SK-N-SH treated with all-trans-retinoic acid at 6 μM for 48 hours (cell line): ENCODE measurements around the gene THSD7A.
"Not testable (repeated sequence)": the region's sequence is repeated elsewhere in the genome, so short reads cannot be mapped to it uniquely, and the experiment has no call there.

Source experiments
- ARNTL ChIP-seq: fragments of 450-650 bp; formaldehyde crosslinking; IDR thresholded peaks from 2 replicates; pipeline ENCODE4 v1.5.0; 2020; ENCODE audit warnings: low read depth, mild to moderate bottlenecking, moderate library complexity, borderline replicate concordance
- PPARA ChIP-seq: fragments of 250-450 bp; sonication (Bioruptor Pico); IDR thresholded peaks from 2 replicates; pipeline ENCODE4 v1.5.0; 2020; ENCODE audit warnings: mild to moderate bottlenecking, borderline replicate concordance
- RARB ChIP-seq: fragments of 250-450 bp; sonication (Bioruptor Pico); IDR thresholded peaks from 2 replicates; pipeline ENCODE4 v1.8.0; 2021; ENCODE audit warnings: mild to moderate bottlenecking, moderate library complexity
- TCF4 ChIP-seq: fragments of 250-450 bp; sonication (Bioruptor Pico); IDR thresholded peaks from 2 replicates; pipeline ENCODE4 v1.8.0; 2021; ENCODE audit warnings: mild to moderate bottlenecking, moderate library complexity, borderline replicate concordance
- ZFP3 ChIP-seq: fragments of 250-450 bp; sonication (Bioruptor Pico); IDR thresholded peaks from 2 replicates; pipeline ENCODE4 v1.5.0; 2020; ENCODE audit warnings: mild to moderate bottlenecking, moderate library complexity
- ZFP30 ChIP-seq: fragments of 450-650 bp; formaldehyde crosslinking; IDR thresholded peaks from 2 replicates; pipeline ENCODE4 v1.5.0; 2022; ENCODE audit warnings: mild to moderate bottlenecking, moderate library complexity
- ZNF565 ChIP-seq: fragments of 450-650 bp; formaldehyde crosslinking; conservative IDR thresholded peaks from 2 replicates; pipeline ENCODE4 v1.5.0; 2020; ENCODE audit warnings: low read depth, mild to moderate bottlenecking, moderate library complexity
- TF ChIP-seq, protein P1 (sequence below): fragments of 250-450 bp; sonication (Bioruptor Pico); IDR thresholded peaks from 2 replicates; pipeline ENCODE4 v1.8.0; 2021; ENCODE audit warnings: low read depth, mild to moderate bottlenecking, moderate library complexity, borderline replicate concordance
- TF ChIP-seq, protein P2 (sequence below): fragments of 250-450 bp; sonication (Bioruptor Pico); IDR thresholded peaks from 2 replicates; pipeline ENCODE4 v1.8.0; 2020; ENCODE audit warnings: mild to moderate bottlenecking, moderate library complexity, borderline replicate concordance
- TF ChIP-seq, protein P3 (sequence below): fragments of 250-450 bp; sonication (Bioruptor Pico); IDR thresholded peaks from 2 replicates; pipeline ENCODE4 v1.5.0; 2020; ENCODE audit warnings: mild to moderate bottlenecking, moderate library complexity
- TF ChIP-seq, protein P4 (sequence below): fragments of 250-450 bp; sonication (Bioruptor Pico); IDR thresholded peaks from 2 replicates; pipeline ENCODE4 v1.5.1; 2021; ENCODE audit warnings: mild to moderate bottlenecking, moderate library complexity

DNA sequence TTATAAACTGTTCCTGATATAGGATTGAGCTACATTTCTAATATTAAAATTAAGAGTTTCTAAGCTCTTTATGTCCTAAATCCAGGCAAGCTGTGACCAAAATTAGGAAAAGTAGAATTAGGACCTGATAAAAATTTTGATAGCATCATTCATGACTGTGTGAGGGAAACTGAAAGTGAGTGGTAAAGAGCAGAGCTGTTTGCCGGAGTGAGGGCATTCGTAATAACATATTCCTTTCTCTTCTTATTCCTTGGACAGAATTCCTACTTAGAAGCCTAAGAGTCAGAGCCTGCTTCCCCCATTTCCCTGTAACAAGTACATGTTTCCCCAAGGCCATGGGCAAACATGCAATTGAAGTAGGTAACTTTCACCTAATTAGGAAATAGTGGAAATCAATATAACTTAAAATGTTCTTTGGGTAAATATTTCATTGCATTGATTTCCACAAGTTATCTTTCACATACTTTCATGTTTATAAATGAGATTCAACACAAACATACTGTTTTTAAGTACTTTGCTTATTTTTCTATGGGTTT is 310.0 kb downstream of the THSD7A start:
- TF ChIP-seq RARB (CRISPR knock-in tag); PPARA (CRISPR knock-in tag); ZFP30 (CRISPR knock-in tag); ARNTL; ZFP3 (CRISPR knock-in tag); TCF4 (CRISPR knock-in tag); ZNF565: not testable (repeated sequence)
- TF ChIP-seq, protein P1, sequence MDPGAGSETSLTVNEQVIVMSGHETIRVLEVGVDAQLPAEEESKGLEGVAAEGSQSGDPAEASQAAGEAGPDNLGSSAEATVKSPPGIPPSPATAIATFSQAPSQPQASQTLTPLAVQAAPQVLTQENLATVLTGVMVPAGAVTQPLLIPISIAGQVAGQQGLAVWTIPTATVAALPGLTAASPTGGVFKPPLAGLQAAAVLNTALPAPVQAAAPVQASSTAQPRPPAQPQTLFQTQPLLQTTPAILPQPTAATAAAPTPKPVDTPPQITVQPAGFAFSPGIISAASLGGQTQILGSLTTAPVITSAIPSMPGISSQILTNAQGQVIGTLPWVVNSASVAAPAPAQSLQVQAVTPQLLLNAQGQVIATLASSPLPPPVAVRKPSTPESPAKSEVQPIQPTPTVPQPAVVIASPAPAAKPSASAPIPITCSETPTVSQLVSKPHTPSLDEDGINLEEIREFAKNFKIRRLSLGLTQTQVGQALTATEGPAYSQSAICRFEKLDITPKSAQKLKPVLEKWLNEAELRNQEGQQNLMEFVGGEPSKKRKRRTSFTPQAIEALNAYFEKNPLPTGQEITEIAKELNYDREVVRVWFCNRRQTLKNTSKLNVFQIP (CRISPR knock-in tag), result not testable (repeated sequence)
- TF ChIP-seq, protein P2, sequence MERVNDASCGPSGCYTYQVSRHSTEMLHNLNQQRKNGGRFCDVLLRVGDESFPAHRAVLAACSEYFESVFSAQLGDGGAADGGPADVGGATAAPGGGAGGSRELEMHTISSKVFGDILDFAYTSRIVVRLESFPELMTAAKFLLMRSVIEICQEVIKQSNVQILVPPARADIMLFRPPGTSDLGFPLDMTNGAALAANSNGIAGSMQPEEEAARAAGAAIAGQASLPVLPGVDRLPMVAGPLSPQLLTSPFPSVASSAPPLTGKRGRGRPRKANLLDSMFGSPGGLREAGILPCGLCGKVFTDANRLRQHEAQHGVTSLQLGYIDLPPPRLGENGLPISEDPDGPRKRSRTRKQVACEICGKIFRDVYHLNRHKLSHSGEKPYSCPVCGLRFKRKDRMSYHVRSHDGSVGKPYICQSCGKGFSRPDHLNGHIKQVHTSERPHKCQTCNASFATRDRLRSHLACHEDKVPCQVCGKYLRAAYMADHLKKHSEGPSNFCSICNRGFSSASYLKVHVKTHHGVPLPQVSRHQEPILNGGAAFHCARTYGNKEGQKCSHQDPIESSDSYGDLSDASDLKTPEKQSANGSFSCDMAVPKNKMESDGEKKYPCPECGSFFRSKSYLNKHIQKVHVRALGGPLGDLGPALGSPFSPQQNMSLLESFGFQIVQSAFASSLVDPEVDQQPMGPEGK (CRISPR knock-in tag), result not testable (repeated sequence)
- TF ChIP-seq, protein P3, sequence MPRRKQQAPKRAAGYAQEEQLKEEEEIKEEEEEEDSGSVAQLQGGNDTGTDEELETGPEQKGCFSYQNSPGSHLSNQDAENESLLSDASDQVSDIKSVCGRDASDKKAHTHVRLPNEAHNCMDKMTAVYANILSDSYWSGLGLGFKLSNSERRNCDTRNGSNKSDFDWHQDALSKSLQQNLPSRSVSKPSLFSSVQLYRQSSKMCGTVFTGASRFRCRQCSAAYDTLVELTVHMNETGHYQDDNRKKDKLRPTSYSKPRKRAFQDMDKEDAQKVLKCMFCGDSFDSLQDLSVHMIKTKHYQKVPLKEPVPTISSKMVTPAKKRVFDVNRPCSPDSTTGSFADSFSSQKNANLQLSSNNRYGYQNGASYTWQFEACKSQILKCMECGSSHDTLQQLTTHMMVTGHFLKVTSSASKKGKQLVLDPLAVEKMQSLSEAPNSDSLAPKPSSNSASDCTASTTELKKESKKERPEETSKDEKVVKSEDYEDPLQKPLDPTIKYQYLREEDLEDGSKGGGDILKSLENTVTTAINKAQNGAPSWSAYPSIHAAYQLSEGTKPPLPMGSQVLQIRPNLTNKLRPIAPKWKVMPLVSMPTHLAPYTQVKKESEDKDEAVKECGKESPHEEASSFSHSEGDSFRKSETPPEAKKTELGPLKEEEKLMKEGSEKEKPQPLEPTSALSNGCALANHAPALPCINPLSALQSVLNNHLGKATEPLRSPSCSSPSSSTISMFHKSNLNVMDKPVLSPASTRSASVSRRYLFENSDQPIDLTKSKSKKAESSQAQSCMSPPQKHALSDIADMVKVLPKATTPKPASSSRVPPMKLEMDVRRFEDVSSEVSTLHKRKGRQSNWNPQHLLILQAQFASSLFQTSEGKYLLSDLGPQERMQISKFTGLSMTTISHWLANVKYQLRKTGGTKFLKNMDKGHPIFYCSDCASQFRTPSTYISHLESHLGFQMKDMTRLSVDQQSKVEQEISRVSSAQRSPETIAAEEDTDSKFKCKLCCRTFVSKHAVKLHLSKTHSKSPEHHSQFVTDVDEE, result not testable (repeated sequence)
- TF ChIP-seq, protein P4, sequence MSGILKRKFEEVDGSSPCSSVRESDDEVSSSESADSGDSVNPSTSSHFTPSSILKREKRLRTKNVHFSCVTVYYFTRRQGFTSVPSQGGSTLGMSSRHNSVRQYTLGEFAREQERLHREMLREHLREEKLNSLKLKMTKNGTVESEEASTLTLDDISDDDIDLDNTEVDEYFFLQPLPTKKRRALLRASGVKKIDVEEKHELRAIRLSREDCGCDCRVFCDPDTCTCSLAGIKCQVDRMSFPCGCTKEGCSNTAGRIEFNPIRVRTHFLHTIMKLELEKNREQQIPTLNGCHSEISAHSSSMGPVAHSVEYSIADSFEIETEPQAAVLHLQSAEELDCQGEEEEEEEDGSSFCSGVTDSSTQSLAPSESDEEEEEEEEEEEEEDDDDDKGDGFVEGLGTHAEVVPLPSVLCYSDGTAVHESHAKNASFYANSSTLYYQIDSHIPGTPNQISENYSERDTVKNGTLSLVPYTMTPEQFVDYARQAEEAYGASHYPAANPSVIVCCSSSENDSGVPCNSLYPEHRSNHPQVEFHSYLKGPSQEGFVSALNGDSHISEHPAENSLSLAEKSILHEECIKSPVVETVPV (CRISPR knock-in tag), result not testable (repeated sequence)
